Stomach (tissue), 9 donors: Measurements from ENCODE around the gene TMEM45A. TPM values are rescaled to one million over a fixed set of nuclear protein-coding genes. Genes with fewer than 3 reads are reported as not detected.

Experiments
- DNase-seq, 2 donors: peaks; one replicate each; pipeline versions ENCODE4 v3.0.0 to v3.0.0-alpha.2; 2013 to 2019
- H3K27ac ChIP-seq, 5 donors: fragments of 200-600 bp in 4 of 5; sonication (generic) in 4 of 5; one replicate each; pipeline ENCODE4 v1.5.1; 2013 to 2019; ENCODE audit warnings: mild to moderate bottlenecking in 1 of 5, moderate library complexity in 1 of 5
- H3K27me3 ChIP-seq, 3 donors: fragments of 200-600 bp; sonication (generic); one replicate each; pipeline ENCODE4 v1.5.1; 2017 to 2019; ENCODE audit warnings: mixed run types in 1 of 3
- H3K36me3 ChIP-seq, 4 donors: fragments of 200-600 bp; sonication (generic); 1 replicate in 3 of 4; 2 replicates in 1 of 4; pipeline ENCODE4 v1.5.1; 2016 to 2019
- H3K4me1 ChIP-seq, 4 donors: fragments of 200-600 bp; sonication (generic); one replicate each; pipeline ENCODE4 v1.5.1; 2016 to 2019
- H3K4me3 ChIP-seq, 4 donors: fragments of 200-600 bp; sonication (generic) in 3 of 4; one replicate each; pipeline ENCODE4 v1.5.1; 2016 to 2019; ENCODE audit warnings: mild to moderate bottlenecking in 1 of 4
- H3K9me3 ChIP-seq, 4 donors: fragments of 200-600 bp; sonication (generic); one replicate each; pipeline ENCODE4 v1.5.1; 2016 to 2019
- CTCF ChIP-seq, 7 experiments: fragments of 450-650 bp in 4 of 7; fragments of 200-600 bp in 3 of 7; sonication (generic) in 3 of 7; IDR thresholded peaks; one replicate each; pipeline ENCODE4 v1.5.1; 2016 to 2019; ENCODE audit warnings: antibody characterized with exemption in 7 of 7, control low read depth in 2 of 7, mild to moderate bottlenecking in 1 of 7
- EP300 ChIP-seq: sonication (generic); formaldehyde crosslinking; IDR thresholded peaks from one replicate; pipeline ENCODE4 v1.6.1; 2017; ENCODE audit warnings: antibody characterized with exemption
- POLR2A ChIP-seq, 4 donors: fragments of 450-650 bp; IDR thresholded peaks; one replicate each; pipeline ENCODE4 v1.6.1; 2016; ENCODE audit warnings: antibody characterized with exemption in 4 of 4, control low read depth in 2 of 4, mild to moderate bottlenecking in 1 of 4, moderate library complexity in 1 of 4
- POLR2AphosphoS5 ChIP-seq, 3 donors: sonication (generic); formaldehyde crosslinking; IDR thresholded peaks; one replicate each; pipeline ENCODE4 v1.6.1; 2016; ENCODE audit warnings: antibody characterized with exemption in 3 of 3
- WGBS, 5 donors: extraction: QIAGEN DNeasy Blood & Tissue Kit in 3 of 5; methylation state at CpG; one replicate each; pipeline versions ENCODE4 v1.1.5 to v1.1.7; 2013 to 2018; 5-methylcytosine and 5-hydroxymethylcytosine counted together
- intact Hi-C: fragments of 100-400 bp; cut with DNase I; formaldehyde crosslinking; loops from one replicate; pipeline ENCODE4 v1.15.1; 2023; ENCODE audit warnings: low total_unique reads
- polyA plus RNA-seq, 3 donors: library from polyadenylated mRNA; stranded (reverse); fragments of 200-250 nt; gene quantifications; one replicate each; pipeline ENCODE4 v1.2.3, GENCODE V29; 2013
- total RNA-seq, 5 donors: library from RNA; depleted of rRNA; stranded (reverse); fragments of >200 nt; gene quantifications; one replicate each; pipeline versions ENCODE4 v1.1.0 to v1.2.3, GENCODE V29; 2014 to 2016
- donor health status: healthy with polysubstance abuse.
- donor health status: Bipolar disorder and iron deficiency.
- donor health status: healthy.

Gene TMEM45A
- total and polyA plus RNA-seq, 8 donors: 0.72 to 20.2 (median 6.2) TPM; not detected in 1

GRCh38 chr3:100570811-100571210 lies 78.4 kb downstream of the TMEM45A start:
- 92 to 96% (median 94%) methylated on average over 2 of the region's 2 CpGs for WGBS, 5 donors
- H3K27me3 ChIP-seq: no peaks in the 10 kb centered on the region
- no peak for TF ChIP-seq POLR2AphosphoS5 (IDR thresholded peaks at IDR 0.05)
- TF ChIP-seq EP300: no peak
- TF ChIP-seq POLR2A (IDR thresholded peaks at IDR 0.05): no peak
- TF ChIP-seq CTCF (IDR thresholded peaks at IDR 0.05): no peak
- H3K36me3 ChIP-seq: peaks cover 0 to 24% (median 8%) of the 10 kb centered on the region in 4 donors
- intact Hi-C loops: no loop called here
- H3K4me3 ChIP-seq: no peak overlapping the region
- no peaks in the 10 kb centered on the region for H3K4me1 ChIP-seq
- H3K9me3 ChIP-seq: no peaks in the 10 kb centered on the region
- no peak overlapping the region for H3K27ac ChIP-seq
- no peak for DNase-seq

GRCh38 chr3:100574536-100574935 lies 82.1 kb downstream of the TMEM45A start:
- H3K27me3 ChIP-seq: no peaks in the 10 kb centered on the region
- H3K27ac ChIP-seq: no peak overlapping the region
- 95 to 99% (median 97%) methylated on average over 3 of the region's 3 CpGs for WGBS, 5 donors
- TF ChIP-seq CTCF (IDR thresholded peaks at IDR 0.05) (no peak), EP300 (no peak), POLR2AphosphoS5 (IDR thresholded peaks at IDR 0.05) (no peak), POLR2A (IDR thresholded peaks at IDR 0.05) (no peak)
- no peak overlapping the region for H3K4me3 ChIP-seq
- no peaks in the 10 kb centered on the region for H3K4me1 ChIP-seq
- no peaks in the 10 kb centered on the region for H3K9me3 ChIP-seq
- intact Hi-C loops: no loop called here
- peaks cover 0 to 17% (median 6%) of the 10 kb centered on the region in 4 donors for H3K36me3 ChIP-seq
- no peak for DNase-seq

GRCh38 chr3:100575704-100576103 lies 83.3 kb downstream of the TMEM45A start:
- H3K9me3 ChIP-seq: no peaks in the 10 kb centered on the region
- H3K27ac ChIP-seq: no peak overlapping the region
- TF ChIP-seq EP300: no peak
- TF ChIP-seq CTCF (IDR thresholded peaks at IDR 0.05): no peak
- no peak for TF ChIP-seq POLR2A (IDR thresholded peaks at IDR 0.05)
- no peak for TF ChIP-seq POLR2AphosphoS5 (IDR thresholded peaks at IDR 0.05)
- intact Hi-C loops: no loop called here
- H3K4me1 ChIP-seq: no peaks in the 10 kb centered on the region
- DNase-seq: no peak
- H3K27me3 ChIP-seq: no peaks in the 10 kb centered on the region
- H3K4me3 ChIP-seq: no peak overlapping the region
- peaks cover 0 to 7% (median 2%) of the 10 kb centered on the region in 4 donors for H3K36me3 ChIP-seq
- WGBS, 5 donors: 87 to 99% (median 96%) methylated on average over 6 of the region's 6 CpGs

- Histone ChIP-seq H3K36me3 (no peaks in the 10 kb centered on the region), H3K27me3 (no peaks in the 10 kb centered on the region), H3K4me1 (no peaks in the 10 kb centered on the region), H3K27ac (no peak overlapping the region), H3K4me3 (no peak overlapping the region), H3K9me3 (no peaks in the 10 kb centered on the region)
- TF ChIP-seq POLR2A (IDR thresholded peaks at IDR 0.05) (no peak), CTCF (IDR thresholded peaks at IDR 0.05) (no peak), EP300 (no peak), POLR2AphosphoS5 (IDR thresholded peaks at IDR 0.05) (no peak)
- no peak for DNase-seq
- intact Hi-C loops: no loop called here
- WGBS, 5 donors: 64 to 78% (median 75%) methylated on average over 1 of the region's 1 CpG
These were observed 85.1 kb downstream of the TMEM45A start for GRCh38 chr3:100577382-100578008.
